ENCODE data around the gene RPP40. TPM values are rescaled to one million over a fixed set of nuclear protein-coding genes. Genes with fewer than 3 reads are reported as not detected.

Gene RPP40
- total RNA-seq, 1 donor from 2014 or later: 6.2 TPM

DNA sequence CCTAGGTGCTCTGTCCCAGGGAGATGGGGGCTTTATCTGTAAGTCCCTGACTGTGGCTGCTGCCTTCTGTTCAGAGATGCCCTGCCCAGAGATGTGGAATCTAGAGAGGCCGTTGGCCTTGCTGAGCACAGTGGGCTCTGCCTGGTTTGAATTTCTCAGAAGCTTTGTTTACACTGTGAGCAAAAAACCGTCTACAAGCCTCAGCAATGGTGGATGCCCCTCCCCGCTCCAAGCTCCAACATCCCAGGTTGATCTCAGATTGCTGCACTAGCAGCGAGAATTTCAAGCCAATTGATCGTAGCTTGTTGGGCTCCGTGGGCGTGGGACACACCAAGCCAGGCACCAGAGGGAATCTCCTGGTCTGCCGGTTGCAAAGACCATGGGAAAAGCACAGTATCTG, 16.3 kb upstream of the RPP40 start:
- peaks cover 11% of the 10 kb centered on the region for H3K9me3 Mint-ChIP-seq (ENCODE audit: low read depth)

DNA sequence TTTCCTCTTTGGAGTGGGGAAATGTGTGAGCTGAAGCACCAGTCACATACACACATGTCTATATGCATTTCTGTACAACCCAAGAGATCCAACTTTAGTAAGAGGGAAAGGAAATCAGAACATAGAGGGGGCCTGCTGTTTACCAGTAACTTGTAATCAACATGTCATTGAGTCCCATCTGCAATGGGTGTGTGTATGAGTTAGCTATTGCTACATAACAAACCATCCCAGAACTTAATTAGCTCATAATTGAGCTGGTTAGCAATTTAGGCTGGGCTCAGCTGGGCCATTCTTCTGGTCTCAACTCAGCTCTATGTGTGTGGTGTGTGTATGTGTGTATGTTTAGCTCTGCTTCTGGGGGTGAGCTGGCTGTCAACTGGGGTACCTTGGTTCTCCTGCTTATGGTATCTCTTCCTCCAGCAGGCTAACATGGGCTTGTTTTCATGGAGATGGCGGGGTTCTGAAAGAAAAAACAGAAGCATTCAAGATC, 10.3 kb upstream of the RPP40 start:
- DNase-seq (ENCODE audit: low spot score): no peak
- Mint-ChIP-seq H3K27me3 (ENCODE audit: low read depth) (no peaks in the 10 kb centered on the region), H3K4me3 (ENCODE audit: unreplicated experiment) (no peak overlapping the region), H3K36me3 (ENCODE audit: low read depth) (peaks cover under 1% of the 10 kb centered on the region), H3K27ac (ENCODE audit: unreplicated experiment) (no peak overlapping the region), H3K9me3 (ENCODE audit: low read depth) (peaks cover 14% of the 10 kb centered on the region), H3K4me1 (ENCODE audit: low read depth) (peaks cover 7% of the 10 kb centered on the region)
- TF ChIP-seq, protein P1, sequence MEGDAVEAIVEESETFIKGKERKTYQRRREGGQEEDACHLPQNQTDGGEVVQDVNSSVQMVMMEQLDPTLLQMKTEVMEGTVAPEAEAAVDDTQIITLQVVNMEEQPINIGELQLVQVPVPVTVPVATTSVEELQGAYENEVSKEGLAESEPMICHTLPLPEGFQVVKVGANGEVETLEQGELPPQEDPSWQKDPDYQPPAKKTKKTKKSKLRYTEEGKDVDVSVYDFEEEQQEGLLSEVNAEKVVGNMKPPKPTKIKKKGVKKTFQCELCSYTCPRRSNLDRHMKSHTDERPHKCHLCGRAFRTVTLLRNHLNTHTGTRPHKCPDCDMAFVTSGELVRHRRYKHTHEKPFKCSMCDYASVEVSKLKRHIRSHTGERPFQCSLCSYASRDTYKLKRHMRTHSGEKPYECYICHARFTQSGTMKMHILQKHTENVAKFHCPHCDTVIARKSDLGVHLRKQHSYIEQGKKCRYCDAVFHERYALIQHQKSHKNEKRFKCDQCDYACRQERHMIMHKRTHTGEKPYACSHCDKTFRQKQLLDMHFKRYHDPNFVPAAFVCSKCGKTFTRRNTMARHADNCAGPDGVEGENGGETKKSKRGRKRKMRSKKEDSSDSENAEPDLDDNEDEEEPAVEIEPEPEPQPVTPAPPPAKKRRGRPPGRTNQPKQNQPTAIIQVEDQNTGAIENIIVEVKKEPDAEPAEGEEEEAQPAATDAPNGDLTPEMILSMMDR (IDR thresholded peaks at IDR 0.05): no peak

More for the DNA sequence above, 16.3 kb upstream of the RPP40 start:
- Mint-ChIP-seq H3K4me1 (ENCODE audit: low read depth) (no peaks in the 10 kb centered on the region), H3K27me3 (ENCODE audit: low read depth) (no peaks in the 10 kb centered on the region), H3K27ac (ENCODE audit: unreplicated experiment) (no peak overlapping the region), H3K36me3 (ENCODE audit: low read depth) (peaks cover 3% of the 10 kb centered on the region), H3K4me3 (ENCODE audit: unreplicated experiment) (no peak overlapping the region)
- no peak for DNase-seq (ENCODE audit: low spot score)
- TF ChIP-seq, protein P1 (IDR thresholded peaks at IDR 0.05): no peak

DNA sequence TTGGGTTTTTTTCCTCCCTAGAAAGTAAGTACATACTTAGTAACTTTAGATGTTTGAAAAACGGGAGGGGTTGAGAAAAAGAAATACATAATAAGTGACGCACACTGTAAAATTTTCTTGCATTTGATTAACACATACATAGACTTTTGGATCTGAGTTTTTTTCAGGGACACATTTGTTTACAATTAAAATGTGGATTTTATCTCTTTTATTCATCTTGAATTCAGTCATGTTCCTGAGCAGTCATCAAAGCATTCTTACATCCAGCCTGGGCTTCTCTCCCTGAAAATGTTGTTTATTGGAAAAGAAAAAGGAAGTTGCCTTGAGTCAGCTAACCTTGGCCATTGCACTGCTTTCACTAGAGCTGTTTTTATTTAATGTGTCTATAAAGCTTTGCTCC, 8.7 kb upstream of the RPP40 start:
- DNase-seq (ENCODE audit: low spot score): no peak
- Mint-ChIP-seq H3K9me3 (ENCODE audit: low read depth) (peaks cover 7% of the 10 kb centered on the region), H3K27ac (ENCODE audit: unreplicated experiment) (no peak overlapping the region), H3K27me3 (ENCODE audit: low read depth) (no peaks in the 10 kb centered on the region), H3K4me3 (ENCODE audit: unreplicated experiment) (no peak overlapping the region), H3K4me1 (ENCODE audit: low read depth) (peaks cover 7% of the 10 kb centered on the region), H3K36me3 (ENCODE audit: low read depth) (no peaks in the 10 kb centered on the region)
- TF ChIP-seq, protein P1 (IDR thresholded peaks at IDR 0.05): no peak

DNA sequence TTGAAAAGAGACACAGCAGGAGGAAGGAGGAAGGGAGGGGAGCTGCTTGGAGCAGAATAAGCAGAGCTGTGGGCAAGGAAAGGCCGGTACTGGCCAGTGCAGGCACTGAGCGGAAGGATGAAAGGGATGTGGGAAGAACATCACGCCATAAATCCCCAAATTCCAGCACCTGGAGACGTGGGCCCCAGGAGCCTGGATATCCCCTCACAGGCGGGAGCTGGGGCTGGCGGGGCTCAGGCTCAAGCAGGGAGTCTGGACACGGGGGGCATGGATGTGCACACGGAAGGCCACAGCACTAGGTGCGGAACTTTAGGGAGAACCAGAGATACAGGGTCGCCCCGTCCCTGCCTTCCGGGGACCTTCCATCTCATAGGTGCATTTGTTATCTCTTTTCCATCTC, 7.5 kb upstream of the RPP40 start:
- peaks cover 5% of the 10 kb centered on the region for H3K9me3 Mint-ChIP-seq (ENCODE audit: low read depth)
- TF ChIP-seq, protein P1 (IDR thresholded peaks at IDR 0.05): no peak
- H3K4me3 Mint-ChIP-seq (ENCODE audit: unreplicated experiment): no peak overlapping the region
- peaks cover 7% of the 10 kb centered on the region for H3K4me1 Mint-ChIP-seq (ENCODE audit: low read depth)
- H3K27me3 Mint-ChIP-seq (ENCODE audit: low read depth): no peaks in the 10 kb centered on the region
- H3K27ac Mint-ChIP-seq (ENCODE audit: unreplicated experiment): no peak overlapping the region
- no peak for DNase-seq (ENCODE audit: low spot score)
- H3K36me3 Mint-ChIP-seq (ENCODE audit: low read depth): no peaks in the 10 kb centered on the region

DNA sequence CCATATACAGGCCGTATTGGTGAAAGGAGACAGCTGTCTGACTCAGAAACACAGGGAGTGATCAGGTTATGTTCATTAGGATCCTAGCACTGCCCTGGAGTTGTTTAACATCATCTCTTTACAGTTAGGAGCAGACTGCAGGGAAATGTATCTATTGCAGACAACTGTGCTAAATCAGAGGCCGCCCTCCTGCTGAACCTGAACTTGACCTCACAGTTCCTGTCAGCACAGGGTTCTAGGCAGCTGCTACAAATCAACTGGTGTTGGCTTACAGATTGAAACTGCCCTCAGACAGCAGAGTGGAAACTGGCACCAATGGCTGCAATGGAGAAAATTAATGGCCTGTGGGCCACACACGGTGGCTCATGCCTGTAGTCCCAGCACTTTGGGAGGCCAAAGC, 3.7 kb upstream of the RPP40 start:
- Mint-ChIP-seq H3K4me1 (ENCODE audit: low read depth) (peaks cover 16% of the 10 kb centered on the region), H3K27ac (ENCODE audit: unreplicated experiment) (no peak overlapping the region), H3K9me3 (ENCODE audit: low read depth) (no peaks in the 10 kb centered on the region), H3K4me3 (ENCODE audit: unreplicated experiment) (no peak overlapping the region), H3K36me3 (ENCODE audit: low read depth) (no peaks in the 10 kb centered on the region), H3K27me3 (ENCODE audit: low read depth) (no peaks in the 10 kb centered on the region)
- TF ChIP-seq, protein P1 (IDR thresholded peaks at IDR 0.05): no peak
- DNase-seq (ENCODE audit: low spot score): no peak

Data from chondrocyte (in vitro differentiated cells).